ENCODE results near the gene LRP3. TPM values are rescaled to one million over a fixed set of nuclear protein-coding genes. Genes with fewer than 3 reads are reported as not detected.

Gene LRP3
- total RNA-seq, 4 donors from 2014 or later, result 18.3 to 29.3 (median 25.1) TPM

DNA sequence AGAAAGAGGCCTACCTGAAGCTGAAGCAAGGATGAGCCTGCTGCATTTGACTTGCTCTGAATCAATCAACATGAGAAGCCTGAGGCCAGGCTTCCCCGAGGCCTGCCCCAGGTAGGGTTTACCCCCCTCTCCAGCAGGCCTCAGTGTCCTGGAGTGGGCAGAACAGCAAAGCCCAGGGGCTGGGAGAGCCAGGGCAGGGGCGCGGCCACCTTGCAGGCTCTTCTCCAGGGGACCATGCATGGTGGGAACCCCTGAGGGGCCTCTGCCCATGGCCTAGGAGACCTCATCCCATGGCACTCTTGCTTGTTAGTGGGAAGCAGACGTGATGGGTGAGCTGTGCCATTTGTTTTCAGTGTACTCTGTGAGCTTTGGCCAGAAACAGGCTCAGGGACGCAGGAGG, 19.9 kb upstream of the LRP3 start:
- ATAC-seq, result no peak
- no peak for DNase-seq
- peaks cover 17 to 29% of the 10 kb centered on the region in 2 donors for H3K4me1 ChIP-seq
- in situ Hi-C loops (cut with MboI; ENCODE audit: low sequenced_read_pairs in 4 of 4), result no loop called here
- H3K27ac ChIP-seq, result no peak overlapping the region
- H3K4me3 ChIP-seq, result no peak overlapping the region
- intact Hi-C loops (cut with DNase I; ENCODE audit: low total_unique reads), result loop anchor here (10.0 kb wide), 1 partner anchor 1501 kb away; the partner anchor contains the start of genes SCGB2B2 and ZNF302
- TF ChIP-seq POLR2A (IDR thresholded peaks at IDR 0.05), result no peak
- no peak for TF ChIP-seq CTCF (IDR thresholded peaks at IDR 0.05 in 4 of 5, conservative IDR thresholded peaks at IDR 0.05 in 1 of 5)
- no peaks in the 10 kb centered on the region for H3K36me3 ChIP-seq
- H3K27me3 ChIP-seq, result no peaks in the 10 kb centered on the region
- no peaks in the 10 kb centered on the region for H3K9me3 ChIP-seq

DNA sequence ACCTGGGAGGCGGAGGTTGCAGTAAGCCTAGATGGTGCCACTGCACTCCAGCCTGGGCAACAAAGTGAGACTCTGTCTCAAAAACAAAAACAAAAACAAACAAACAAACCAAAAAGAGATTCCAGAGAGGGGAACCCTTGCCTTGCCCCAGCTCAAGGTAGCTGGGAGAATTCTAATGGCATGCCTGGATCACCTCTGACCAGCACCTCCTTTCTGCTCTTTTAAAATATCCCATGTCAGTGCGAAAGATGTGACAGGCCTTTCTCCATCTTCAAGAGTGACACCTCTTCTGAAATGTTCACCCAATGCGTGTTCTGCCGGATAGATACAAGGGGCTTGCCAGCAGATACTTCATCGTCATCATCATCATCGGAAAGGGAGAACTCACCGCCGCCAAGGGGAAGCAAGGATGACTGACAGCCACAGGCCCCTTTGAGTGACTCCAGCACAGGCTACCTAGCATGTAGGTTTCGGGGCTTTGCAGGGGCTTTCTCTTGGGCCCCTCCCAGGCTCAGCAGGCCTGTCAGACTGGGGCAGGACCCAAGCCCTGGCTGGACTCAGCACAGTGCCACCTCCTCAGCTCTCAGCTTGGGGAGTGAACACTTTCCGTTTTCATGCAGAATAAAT, 18.9 kb upstream of the LRP3 start:
- ATAC-seq (no peak), DNase-seq (no peak)
- H3K4me1 ChIP-seq, result peaks cover 17 to 29% of the 10 kb centered on the region in 2 donors
- peak overlapping the region in 3 of 4 donors; percentile 77 to 91 (median 78) for H3K4me3 ChIP-seq
- no peaks in the 10 kb centered on the region for H3K9me3 ChIP-seq
- intact Hi-C loops (cut with DNase I; ENCODE audit: low total_unique reads) (loop anchor here (5.0 to 10.0 kb wide), 3 partner anchors 127 to 1500 kb away; partner anchors contain the start of genes CEBPA, CEP89, FAAP24 and SCGB2B2), in situ Hi-C loops (cut with MboI; ENCODE audit: low sequenced_read_pairs in 4 of 4) (no loop called here)
- no peaks in the 10 kb centered on the region for H3K27me3 ChIP-seq
- no peaks in the 10 kb centered on the region for H3K36me3 ChIP-seq
- no peak for TF ChIP-seq CTCF (IDR thresholded peaks at IDR 0.05 in 4 of 5, conservative IDR thresholded peaks at IDR 0.05 in 1 of 5)
- TF ChIP-seq POLR2A (IDR thresholded peaks at IDR 0.05), result no peak
- peak overlapping the region in 1 of 4 donors; percentile 97 for H3K27ac ChIP-seq

GRCh38 chr19:33175886-33176669, 18.1 kb upstream of the LRP3 start:
- in situ Hi-C loops (cut with MboI; ENCODE audit: low sequenced_read_pairs in 4 of 4) (no loop called here), intact Hi-C loops (cut with DNase I; ENCODE audit: low total_unique reads) (loop anchor here (1.0 to 10.0 kb wide), 5 partner anchors 31 to 1499 kb away; partner anchors contain the start of genes CEBPA, CEP89, FAAP24 and GPATCH1)
- TF ChIP-seq POLR2A (IDR thresholded peaks at IDR 0.05), result no peak
- TF ChIP-seq CTCF (IDR thresholded peaks at IDR 0.05 in 4 of 5, conservative IDR thresholded peaks at IDR 0.05 in 1 of 5), result no peak
- peak; percentile 4 to 16 for ATAC-seq
- H3K27ac ChIP-seq, result peak overlapping the region; percentile 89 to 97 (median 92)
- DNase-seq, result no peak
- H3K27me3 ChIP-seq, result no peaks in the 10 kb centered on the region
- no peaks in the 10 kb centered on the region for H3K36me3 ChIP-seq
- no peaks in the 10 kb centered on the region for H3K9me3 ChIP-seq
- peaks cover 17 to 29% of the 10 kb centered on the region in 2 donors for H3K4me1 ChIP-seq
- peak overlapping the region; percentile 77 to 100 (median 84) for H3K4me3 ChIP-seq

DNA sequence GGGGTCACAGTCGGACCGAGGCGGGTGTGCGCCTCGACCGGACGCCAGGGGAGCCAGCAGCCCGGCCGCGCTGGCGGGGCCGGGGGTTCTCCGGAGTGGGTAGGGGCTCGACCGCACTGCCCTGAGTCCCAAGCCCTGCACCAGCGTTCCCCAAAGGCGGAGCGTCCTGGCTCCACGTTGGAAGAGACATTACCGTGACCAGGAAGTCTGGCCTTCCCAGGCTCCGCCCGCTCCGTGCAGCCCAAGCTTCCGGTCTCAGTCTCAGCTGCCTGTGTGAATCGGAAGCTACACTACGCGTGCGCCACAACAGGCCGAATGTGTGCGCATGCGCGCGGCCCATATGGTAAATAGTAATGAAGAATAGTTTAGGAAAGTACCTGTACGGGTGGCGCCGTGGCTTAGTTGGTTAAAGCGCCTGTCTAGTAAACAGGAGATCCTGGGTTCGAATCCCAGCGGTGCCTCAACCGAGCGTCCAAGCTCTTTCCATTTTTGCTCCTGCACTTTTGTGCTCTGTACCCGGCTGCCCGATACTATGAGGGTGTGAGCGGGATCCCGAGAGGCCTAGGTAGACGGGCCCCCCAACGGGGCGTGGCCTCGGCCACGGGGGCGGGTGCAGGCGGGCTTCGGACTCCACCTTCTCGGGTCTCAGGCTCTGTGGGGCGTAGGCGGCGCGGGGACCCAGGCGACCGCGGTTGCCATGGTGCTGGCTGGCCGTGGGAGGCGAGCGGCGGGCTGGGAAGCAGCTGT, 17.3 kb upstream of the LRP3 start:
- Histone ChIP-seq H3K4me1 (peaks cover 17 to 29% of the 10 kb centered on the region in 2 donors), H3K9me3 (no peaks in the 10 kb centered on the region), H3K27me3 (no peaks in the 10 kb centered on the region), H3K36me3 (no peaks in the 10 kb centered on the region), H3K27ac (peak overlapping the region; percentile 89 to 97 (median 92)), H3K4me3 (peak overlapping the region; percentile 77 to 100 (median 84))
- TF ChIP-seq CTCF (IDR thresholded peaks at IDR 0.05 in 4 of 5, conservative IDR thresholded peaks at IDR 0.05 in 1 of 5) (peak; percentile 25 to 45 (median 32)), POLR2A (IDR thresholded peaks at IDR 0.05) (peak; percentile 77 to 79)
- in situ Hi-C loops (cut with MboI; ENCODE audit: low sequenced_read_pairs in 4 of 4), result no loop called here
- DNase-seq, result peak; percentile 89 to 96
- intact Hi-C loops (cut with DNase I; ENCODE audit: low total_unique reads), result loop anchor here (1.0 to 10.0 kb wide), 7 partner anchors 32 to 1498 kb away; partner anchors contain the start of genes CEBPA, CEBPG, CEP89 and FAAP24
- peak; percentile 96 to 97 for ATAC-seq
